Measurements from ENCODE around the gene COPZ1. TPM values are rescaled to one million over a fixed set of nuclear protein-coding genes. Genes with fewer than 3 reads are reported as not detected.

COPZ1 gene
- total and polyA plus RNA-seq, 9 of the 15 experiments (the other 6 are each of a cell fraction or from before 2014, with no cell fraction given), result 137 to 487 (median 233) TPM

- intact Hi-C loops (cut with micrococcal nuclease), result no loop called here
- Histone ChIP-seq H4K20me1 (replicated peaks; ENCODE audit: control insufficient read depth, insufficient read depth, low read length) (no peaks in the 10 kb centered on the region; the same call in 1 of the 2 replicates), H3K27ac (ENCODE audit: extremely low read depth, low read depth, low read length) (peak overlapping the region; percentile 62), H3K9ac (ENCODE audit: insufficient read depth in 1 of 2, low read depth in 2 of 2, low read length in 2 of 2) (peak overlapping the region; percentile 56 to 91; a peak in 3 of 4 replicates), H3K4me2 (ENCODE audit: insufficient read depth, low read length) (peak overlapping the region; percentile 88), H3K79me2 (ENCODE audit: control insufficient read depth, insufficient read depth, low read length) (peaks cover 78% of the 10 kb centered on the region), H3K27me3 (ENCODE audit: control insufficient read depth in 2 of 2, insufficient read depth in 2 of 2, low read length in 2 of 2) (no peaks in the 10 kb centered on the region), H3K9me1 (ENCODE audit: control insufficient read depth, insufficient read depth, low read length) (no peaks in the 10 kb centered on the region), H3K4me1 (replicated peaks in 1 of 2; ENCODE audit: control insufficient read depth in 2 of 2, insufficient read depth in 2 of 2, low read length in 2 of 2) (peaks cover 66 to 67% of the 10 kb centered on the region in 2 experiments), H3K9me3 (replicated peaks; ENCODE audit: control insufficient read depth, insufficient read depth, low read depth, low read length) (no peaks in the 10 kb centered on the region), H3K36me3 (ENCODE audit: control insufficient read depth, insufficient read depth, low read length) (peaks cover 43% of the 10 kb centered on the region), H3K4me3 (peak overlapping the region; percentile 57), H2AFZ (ENCODE audit: low read depth, low read length) (peak overlapping the region; percentile 58)
- DNase-seq (ENCODE audit: extremely low read depth in 1 of 4, low spot score in 3 of 4) (peak; percentile 95 to 97 (median 96)), FAIRE-seq (peak; percentile 67), ATAC-seq (peak; percentile 87)
- TSS peak; percentile 33 for BruUV-seq (replicated peaks)
- WGBS (ENCODE audit: insufficient coverage, low coverage, missing lambda C conversion rate), result under 1% methylated on average over 26 of the region's 51 CpGs
- in situ Hi-C loops (cut with MboI), result loop anchor here (10.0 kb wide), 1 partner anchor 54 kb away; no protein-coding TSS in a partner anchor
- POLR2A ChIA-PET, result interaction anchor here (0.6 to 1.5 kb wide), 5 partner anchors 9 to 110 kb away, joined by 3 to 7 read pairs (median 4); partner anchors contain the start of gene HNRNPA1
- CTCF ChIA-PET (ENCODE audit: low intra/inter-chr PET ratio), result no interaction called here
- TF ChIP-seq SIRT6 (IDR thresholded peaks at IDR 0.05; ENCODE audit: low read depth, low read length) (no peak), CXXC5 (CRISPR knock-in tag; IDR thresholded peaks at IDR 0.05) (peak; percentile 57), PYGO2 (tag; IDR thresholded peaks at IDR 0.05) (no peak), NCOR1 (IDR thresholded peaks at IDR 0.05) (peak; percentile 78), DPF2 (IDR thresholded peaks at IDR 0.05) (peak; percentile 49), RAD21 (CRISPR knock-in tag; conservative IDR thresholded peaks at IDR 0.05 in 1 of 2, IDR thresholded peaks at IDR 0.05 in 1 of 2) (peak in 1 of 2 experiments; percentile 15; a peak in 1 of 4 replicates), PKNOX1 (IDR thresholded peaks at IDR 0.05) (peak; percentile 63), RFX5 (IDR thresholded peaks at IDR 0.05; ENCODE audit: low read depth, low read length) (no peak), ESRRA (IDR thresholded peaks at IDR 0.05; ENCODE audit: borderline replicate concordance, low read depth) (peak; percentile 35; the same call in 1 of the 2 replicates)
- TF ChIP-seq, protein P1, sequence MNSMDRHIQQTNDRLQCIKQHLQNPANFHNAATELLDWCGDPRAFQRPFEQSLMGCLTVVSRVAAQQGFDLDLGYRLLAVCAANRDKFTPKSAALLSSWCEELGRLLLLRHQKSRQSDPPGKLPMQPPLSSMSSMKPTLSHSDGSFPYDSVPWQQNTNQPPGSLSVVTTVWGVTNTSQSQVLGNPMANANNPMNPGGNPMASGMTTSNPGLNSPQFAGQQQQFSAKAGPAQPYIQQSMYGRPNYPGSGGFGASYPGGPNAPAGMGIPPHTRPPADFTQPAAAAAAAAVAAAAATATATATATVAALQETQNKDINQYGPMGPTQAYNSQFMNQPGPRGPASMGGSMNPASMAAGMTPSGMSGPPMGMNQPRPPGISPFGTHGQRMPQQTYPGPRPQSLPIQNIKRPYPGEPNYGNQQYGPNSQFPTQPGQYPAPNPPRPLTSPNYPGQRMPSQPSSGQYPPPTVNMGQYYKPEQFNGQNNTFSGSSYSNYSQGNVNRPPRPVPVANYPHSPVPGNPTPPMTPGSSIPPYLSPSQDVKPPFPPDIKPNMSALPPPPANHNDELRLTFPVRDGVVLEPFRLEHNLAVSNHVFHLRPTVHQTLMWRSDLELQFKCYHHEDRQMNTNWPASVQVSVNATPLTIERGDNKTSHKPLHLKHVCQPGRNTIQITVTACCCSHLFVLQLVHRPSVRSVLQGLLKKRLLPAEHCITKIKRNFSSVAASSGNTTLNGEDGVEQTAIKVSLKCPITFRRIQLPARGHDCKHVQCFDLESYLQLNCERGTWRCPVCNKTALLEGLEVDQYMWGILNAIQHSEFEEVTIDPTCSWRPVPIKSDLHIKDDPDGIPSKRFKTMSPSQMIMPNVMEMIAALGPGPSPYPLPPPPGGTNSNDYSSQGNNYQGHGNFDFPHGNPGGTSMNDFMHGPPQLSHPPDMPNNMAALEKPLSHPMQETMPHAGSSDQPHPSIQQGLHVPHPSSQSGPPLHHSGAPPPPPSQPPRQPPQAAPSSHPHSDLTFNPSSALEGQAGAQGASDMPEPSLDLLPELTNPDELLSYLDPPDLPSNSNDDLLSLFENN (IDR thresholded peaks at IDR 0.05; ENCODE audit: low read depth in 2 of 2, low read length in 2 of 2), result peak in 1 of 2 experiments; percentile 40; a peak in 1 of 4 replicates
- TF ChIP-seq, protein P2, sequence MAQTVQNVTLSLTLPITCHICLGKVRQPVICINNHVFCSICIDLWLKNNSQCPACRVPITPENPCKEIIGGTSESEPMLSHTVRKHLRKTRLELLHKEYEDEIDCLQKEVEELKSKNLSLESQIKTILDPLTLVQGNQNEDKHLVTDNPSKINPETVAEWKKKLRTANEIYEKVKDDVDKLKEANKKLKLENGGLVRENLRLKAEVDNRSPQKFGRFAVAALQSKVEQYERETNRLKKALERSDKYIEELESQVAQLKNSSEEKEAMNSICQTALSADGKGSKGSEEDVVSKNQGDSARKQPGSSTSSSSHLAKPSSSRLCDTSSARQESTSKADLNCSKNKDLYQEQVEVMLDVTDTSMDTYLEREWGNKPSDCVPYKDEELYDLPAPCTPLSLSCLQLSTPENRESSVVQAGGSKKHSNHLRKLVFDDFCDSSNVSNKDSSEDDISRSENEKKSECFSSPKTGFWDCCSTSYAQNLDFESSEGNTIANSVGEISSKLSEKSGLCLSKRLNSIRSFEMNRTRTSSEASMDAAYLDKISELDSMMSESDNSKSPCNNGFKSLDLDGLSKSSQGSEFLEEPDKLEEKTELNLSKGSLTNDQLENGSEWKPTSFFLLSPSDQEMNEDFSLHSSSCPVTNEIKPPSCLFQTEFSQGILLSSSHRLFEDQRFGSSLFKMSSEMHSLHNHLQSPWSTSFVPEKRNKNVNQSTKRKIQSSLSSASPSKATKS (CRISPR knock-in tag; IDR thresholded peaks at IDR 0.05), result no peak
These were observed 66.0 kb downstream of the COPZ1 start for GRCh38 chr12:54390668-54391551.
